SH-SY5Y (cell line): ENCODE results near the gene CASP6.

Experiments used
- GATA2 ChIP-seq: IDR thresholded peaks from 2 replicates; pipeline ENCODE4 v1.6.1; 2011; ENCODE audit warnings: mild to moderate bottlenecking, low read depth, low read length
- GATA3 ChIP-seq: IDR thresholded peaks from 2 replicates; pipeline ENCODE4 v1.6.1; 2011; ENCODE audit warnings: low read depth, mild to moderate bottlenecking, low read length, moderate library complexity

GRCh38 chr4:109684727-109685126, 18.5 kb downstream of the CASP6 start:
- TF ChIP-seq GATA3 (no peak), GATA2 (no peak)
